Stimulated activated CD8-positive, alpha-beta memory T cell treated with anti-CD3 and anti-CD28 coated beads, Interleukin-15, amount 100 ng/mL, for 48 hours (primary cell): ENCODE measurements around the gene CD109.
A peak's percentile ranks its signal among the peaks of the same experiment; 100 is the strongest.
"Not testable (repeated sequence)": the region's sequence is repeated elsewhere in the genome, so short reads cannot be mapped to it uniquely, and the experiment has no call there.

ENCODE experiments used
- DNase-seq, 2 donors: peaks; one replicate each; pipeline ENCODE4 v3.0.0-alpha.2; 2020; ENCODE audit warnings: low read depth in 2 of 2

Gene CD109

GRCh38 chr6:73791336-73791735 lies 95.3 kb downstream of the CD109 start:
- DNase-seq: no peak

DNA sequence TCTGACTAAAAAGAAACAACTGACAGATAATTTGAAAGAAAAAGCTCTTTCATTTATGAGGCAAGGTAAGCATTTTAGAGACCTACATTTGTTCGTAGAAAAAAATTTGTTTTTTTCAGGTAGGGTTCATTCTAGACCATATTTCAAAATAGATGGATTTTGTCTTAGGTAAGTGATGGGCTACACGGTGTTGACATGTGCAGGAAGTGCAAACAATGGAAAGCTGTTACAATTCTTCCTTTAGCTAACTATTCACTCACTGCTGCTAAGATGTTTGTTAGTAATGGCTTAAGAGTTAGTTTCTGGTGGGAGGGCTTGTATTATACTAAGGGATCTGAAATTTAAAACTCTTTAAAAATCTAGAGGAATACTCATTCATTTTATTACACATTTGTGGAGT lies 96.7 kb downstream of the CD109 start:
- no peak for DNase-seq

- no peak for DNase-seq
These were observed 100.9 kb downstream of the CD109 start for GRCh38 chr6:73796881-73797280.

DNA sequence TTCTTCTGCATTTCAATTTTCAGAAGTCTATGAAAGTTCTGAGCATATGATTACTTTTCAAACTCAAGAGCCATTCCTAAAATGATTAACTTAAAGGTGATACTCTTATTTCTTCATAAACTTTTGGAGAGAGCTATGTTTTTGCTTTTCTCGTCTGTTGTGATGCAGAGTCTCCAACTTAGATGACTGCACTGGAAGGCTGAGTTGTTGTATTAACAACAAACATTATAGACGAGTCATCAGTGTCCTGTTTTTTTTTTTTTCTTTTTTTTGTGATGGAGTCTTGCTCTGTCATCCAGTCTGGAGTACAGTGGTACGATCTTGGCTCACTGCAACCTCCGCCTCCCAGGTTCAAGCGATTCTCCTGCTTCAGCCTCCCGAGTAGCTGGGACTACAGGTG lies 101.9 kb downstream of the CD109 start:
- DNase-seq: no peak

- peak in 1 of 2 donors; percentile 14 for DNase-seq
These were observed 102.6 kb downstream of the CD109 start for GRCh38 chr6:73798592-73798991.

- no peak for DNase-seq
These were observed 105.0 kb downstream of the CD109 start for GRCh38 chr6:73800997-73801396.

- no peak for DNase-seq
These were observed 105.8 kb downstream of the CD109 start for GRCh38 chr6:73801652-73802268.

DNA sequence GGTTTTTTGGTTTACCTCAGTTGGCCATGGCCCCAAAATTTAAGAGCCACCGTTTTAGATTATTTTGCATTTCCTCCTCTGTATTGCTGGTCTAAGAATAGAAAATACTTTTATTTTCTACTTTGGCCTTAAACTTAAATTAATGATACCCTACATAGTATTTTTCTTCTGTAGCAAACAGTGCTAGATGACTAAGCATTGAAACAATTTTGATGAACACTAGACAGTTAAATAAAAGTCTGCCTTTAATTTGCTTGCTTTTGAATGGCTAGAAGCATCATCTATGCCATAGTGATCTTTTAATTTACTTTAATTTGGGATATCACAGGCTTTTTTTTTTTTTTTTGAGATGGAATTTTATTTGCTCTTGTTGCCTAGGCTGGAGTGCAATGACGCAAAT lies 106.4 kb downstream of the CD109 start:
- no peak for DNase-seq

DNA sequence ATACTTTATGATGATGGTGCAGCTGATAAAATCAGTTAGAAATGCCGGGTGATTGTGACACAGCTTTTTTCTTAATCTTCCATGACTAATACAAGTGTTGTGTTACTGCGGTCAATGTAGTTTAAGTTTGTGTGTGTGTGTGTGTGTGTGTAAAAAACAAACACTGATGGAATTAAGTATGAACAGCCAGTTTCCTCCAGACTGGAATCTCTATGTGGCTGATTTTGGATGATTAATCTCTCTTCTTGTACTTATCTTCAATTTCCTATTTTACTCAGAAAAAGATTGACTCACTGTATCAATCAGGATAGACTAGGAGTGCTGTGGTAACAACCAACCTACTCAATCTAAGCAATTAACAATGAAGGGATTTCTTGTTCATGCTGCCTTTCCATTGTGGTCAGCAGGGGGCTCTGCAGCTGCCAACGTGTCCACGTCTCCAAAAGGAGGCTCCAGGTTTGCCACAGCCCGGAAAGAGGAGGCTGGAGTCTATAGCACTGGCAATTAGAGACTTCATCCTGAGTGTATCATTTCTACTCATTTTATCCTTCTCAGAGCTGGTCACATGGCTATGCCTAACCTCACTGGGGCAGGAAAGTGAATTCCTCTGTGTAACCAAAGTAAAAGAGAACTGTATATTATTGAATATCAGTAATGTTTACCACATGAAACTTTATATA lies 107.7 kb downstream of the CD109 start:
- DNase-seq: no peak

GRCh38 chr6:73805221-73805620 lies 109.2 kb downstream of the CD109 start:
- DNase-seq: not testable (repeated sequence)

DNA sequence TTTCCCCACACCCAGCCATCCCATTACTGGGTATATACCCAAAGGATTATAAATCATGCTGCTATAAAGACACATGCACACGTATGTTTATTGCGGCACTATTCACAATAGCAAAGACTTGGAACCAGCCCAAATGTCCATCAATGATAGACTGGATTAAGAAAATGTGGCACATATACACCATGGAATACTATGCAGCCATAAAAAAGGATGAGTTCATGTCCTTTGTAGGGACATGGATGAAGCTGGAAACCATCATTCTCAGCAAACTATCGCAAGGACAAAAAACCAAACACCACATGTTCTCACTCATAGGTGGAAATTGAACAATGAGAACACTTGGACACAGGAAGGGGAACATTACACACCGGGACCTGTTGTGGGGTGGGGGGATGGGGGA lies 110.0 kb downstream of the CD109 start:
- not testable (repeated sequence) for DNase-seq

DNA sequence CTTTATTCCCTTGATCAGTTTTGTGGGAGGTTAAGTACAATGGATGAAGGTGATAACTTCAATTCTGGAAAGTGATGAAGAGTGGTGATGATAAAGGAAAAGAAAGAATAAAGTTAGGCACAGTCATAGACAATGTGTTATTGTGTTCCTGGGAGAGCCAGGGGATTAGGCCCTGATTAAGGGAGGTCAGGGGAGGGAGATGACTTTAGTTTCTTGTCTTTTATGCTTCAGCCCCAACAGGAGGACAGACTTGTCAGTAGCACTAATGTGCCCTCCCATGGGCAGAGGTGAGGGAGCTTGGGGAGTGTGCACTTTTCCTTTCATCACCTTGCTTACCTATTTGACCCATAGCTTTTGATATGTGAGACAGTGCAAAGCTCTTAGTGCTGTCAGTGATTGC lies 115.7 kb downstream of the CD109 start:
- DNase-seq: no peak

GRCh38 chr6:73817253-73817652 lies 121.2 kb downstream of the CD109 start:
- no peak for DNase-seq

- no peak for DNase-seq
These were observed 127.2 kb downstream of the CD109 start for GRCh38 chr6:73823046-73823735.

DNA sequence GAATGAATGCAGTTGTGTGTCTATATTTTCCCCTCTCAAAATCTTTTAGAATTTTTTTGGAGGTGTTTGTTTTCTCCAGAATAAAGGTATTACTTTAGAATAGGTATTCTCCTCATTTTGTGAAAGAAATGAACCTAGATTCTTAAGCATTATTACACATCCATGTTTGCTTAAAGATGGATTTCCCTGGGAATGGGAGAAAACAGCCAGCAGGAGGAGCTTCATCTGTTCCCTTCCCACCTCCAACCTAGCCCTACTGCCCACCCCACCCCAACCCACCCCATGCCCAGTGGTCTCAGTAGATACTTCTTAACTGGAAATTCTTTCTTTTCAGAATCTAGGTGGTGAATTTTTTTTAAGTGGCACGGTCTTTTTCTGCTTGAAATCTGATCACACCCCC lies 127.8 kb downstream of the CD109 start:
- DNase-seq: no peak

DNA sequence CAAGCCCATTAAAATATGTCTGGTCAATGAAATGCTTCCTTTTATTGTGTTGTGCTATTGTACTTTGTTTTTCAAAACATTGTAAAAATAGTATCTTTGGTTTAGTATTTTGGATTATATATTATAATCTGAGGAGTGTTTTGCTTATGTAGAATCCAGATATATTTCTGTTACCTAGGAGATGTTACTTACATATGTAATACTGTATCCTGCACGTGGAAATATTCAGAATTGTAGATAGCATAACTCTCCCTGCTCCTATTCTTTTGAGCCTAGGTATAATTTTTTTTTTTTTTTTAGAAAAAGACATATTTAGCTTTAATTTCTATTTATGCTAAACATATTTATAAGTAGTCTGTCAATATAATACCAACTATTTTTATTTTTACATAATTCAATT lies 130.6 kb downstream of the CD109 start:
- DNase-seq: no peak

DNA sequence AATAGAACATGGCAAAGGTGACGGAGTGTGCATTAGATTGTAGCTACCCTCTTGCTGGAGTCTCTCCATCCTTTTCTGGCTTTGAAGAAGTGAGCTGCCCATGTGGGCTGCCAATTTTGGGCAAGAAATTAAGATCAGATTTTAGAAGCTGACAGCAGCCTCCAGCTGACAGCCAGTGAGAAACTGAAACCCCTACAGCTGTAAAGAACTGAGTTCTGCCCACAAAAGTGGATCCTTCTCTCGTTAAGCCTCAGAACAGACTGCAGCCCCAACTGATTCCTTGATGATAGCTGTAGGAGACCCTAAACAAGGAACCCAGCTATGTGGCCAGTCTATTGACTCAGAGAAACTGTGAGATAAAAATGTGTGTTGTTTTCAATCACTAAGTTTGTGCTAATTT lies 134.1 kb downstream of the CD109 start:
- DNase-seq: no peak

DNA sequence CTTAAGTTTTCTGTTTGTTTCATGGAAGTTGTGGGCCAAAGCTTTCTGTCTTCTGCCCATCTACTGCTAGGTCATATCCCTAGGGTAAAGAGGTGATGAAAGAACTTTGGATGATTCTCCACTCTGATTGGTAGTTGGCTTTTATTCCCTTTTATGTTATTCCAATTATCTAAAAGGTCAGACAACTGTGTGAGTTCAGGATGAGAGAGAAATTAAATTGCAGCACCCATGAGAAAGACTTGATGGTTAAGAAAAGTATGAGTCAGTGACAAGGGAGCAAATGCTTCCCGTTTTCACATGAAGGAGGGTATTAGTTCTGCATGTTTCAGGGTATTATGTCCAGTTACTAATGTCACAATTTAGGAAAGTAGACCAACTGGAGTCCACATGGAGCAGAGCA lies 136.3 kb downstream of the CD109 start:
- DNase-seq: no peak

- not testable (repeated sequence) for DNase-seq
These were observed 148.7 kb downstream of the CD109 start for GRCh38 chr6:73844696-73845095.

DNA sequence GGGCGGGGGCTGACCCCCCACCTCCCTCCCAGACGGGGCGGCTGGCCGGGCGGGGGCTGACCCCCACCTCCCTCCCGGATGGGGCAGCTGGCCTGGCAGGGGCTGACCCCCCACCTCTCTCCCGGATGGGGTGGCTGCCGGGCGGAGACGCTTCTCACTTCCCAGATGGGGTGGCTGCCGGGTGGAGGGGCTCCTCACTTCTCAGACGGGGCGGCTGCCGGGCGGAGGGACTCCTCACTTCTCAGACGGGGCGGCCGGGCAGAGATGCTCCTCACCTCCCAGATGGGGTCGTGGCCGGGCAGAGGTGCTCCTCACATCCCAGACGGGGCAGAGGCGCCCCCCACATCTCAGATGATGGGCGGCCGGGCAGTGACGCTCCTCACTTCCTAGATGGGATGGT lies 155.0 kb downstream of the CD109 start:
- DNase-seq: not testable (repeated sequence)

GRCh38 chr6:73854998-73855718 lies 159.2 kb downstream of the CD109 start:
- no peak for DNase-seq

DNA sequence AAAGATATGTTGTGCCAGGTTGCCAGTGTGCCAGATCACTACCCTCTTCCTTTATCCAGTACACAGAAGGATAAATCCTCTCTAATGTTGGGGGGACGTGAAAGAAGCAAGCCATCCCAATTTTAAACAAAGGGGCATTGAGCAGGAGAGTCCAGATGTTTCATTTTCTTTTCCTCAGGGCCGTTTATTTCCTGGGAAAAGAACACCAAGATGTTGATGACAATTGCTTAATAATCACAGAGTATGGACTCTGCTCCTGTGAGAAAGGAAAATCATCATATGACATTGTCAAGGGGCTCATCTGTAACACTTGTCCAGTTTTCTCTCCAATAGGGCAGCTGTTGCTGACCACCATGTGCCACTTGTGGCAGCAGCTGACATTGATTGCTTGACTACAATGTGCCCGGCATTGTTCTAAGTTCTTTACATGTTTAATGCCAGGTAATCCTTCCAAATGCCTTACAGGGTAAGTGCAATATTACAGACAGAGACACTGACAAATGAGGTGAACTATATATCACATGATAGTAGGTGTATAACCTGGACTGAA lies 161.4 kb downstream of the CD109 start:
- DNase-seq: no peak
